Esophagus muscularis mucosa (tissue), 4 donors: Measurements from ENCODE around the gene HOXC12. TPM values are rescaled to one million over a fixed set of nuclear protein-coding genes. Genes with fewer than 3 reads are reported as not detected.

ENCODE experiments used
- DNase-seq: peaks from one replicate; pipeline ENCODE4 v3.0.0-alpha.2; 2017; ENCODE audit errors: extremely low spot score
- H3K27ac ChIP-seq, 4 donors: fragments of 200-600 bp; sonication (generic); replicated peaks in 1 of 4; 1 replicate in 3 of 4; 2 replicates in 1 of 4; pipeline ENCODE4 v1.5.1; 2016 to 2019; ENCODE audit warnings: mild to moderate bottlenecking in 1 of 4
- H3K27me3 ChIP-seq, 4 donors: fragments of 200-600 bp; sonication (generic); one replicate each; pipeline versions ENCODE4 v1.5.1 to v1.6.0; 2016 to 2019
- H3K36me3 ChIP-seq, 4 donors: fragments of 200-600 bp; sonication (generic); one replicate each; pipeline ENCODE4 v1.5.1; 2016 to 2019
- H3K4me1 ChIP-seq, 4 donors: fragments of 200-600 bp; sonication (generic); one replicate each; pipeline ENCODE4 v1.5.1; 2016 to 2019
- H3K4me3 ChIP-seq, 4 donors: fragments of 200-600 bp; sonication (generic); 1 replicate in 2 of 4; 2 replicates in 2 of 4; pipeline ENCODE4 v1.5.1; 2016 to 2019; ENCODE audit warnings: mild to moderate bottlenecking in 4 of 4, moderate library complexity in 1 of 4
- H3K9me3 ChIP-seq, 4 donors: fragments of 200-600 bp; sonication (generic); 1 replicate in 3 of 4; 2 replicates in 1 of 4; pipeline ENCODE4 v1.5.1; 2016 to 2019
- CTCF ChIP-seq, 3 experiments: fragments of 200-600 bp in 2 of 3; fragments of 450-650 bp in 1 of 3; sonication (generic) in 2 of 3; IDR thresholded peaks; one replicate each; pipeline ENCODE4 v1.5.1; 2017 to 2019; ENCODE audit warnings: antibody characterized with exemption in 3 of 3, mild to moderate bottlenecking in 2 of 3, moderate library complexity in 1 of 3
- EP300 ChIP-seq: sonication (generic); formaldehyde crosslinking; IDR thresholded peaks from one replicate; pipeline ENCODE4 v1.6.1; 2017; ENCODE audit warnings: antibody characterized with exemption
- POLR2A ChIP-seq: fragments of 450-650 bp; IDR thresholded peaks from one replicate; pipeline ENCODE4 v1.6.1; 2017; ENCODE audit warnings: antibody characterized with exemption, moderate library complexity, mild to moderate bottlenecking, low read depth
- POLR2AphosphoS5 ChIP-seq, 2 donors: sonication (generic); formaldehyde crosslinking; IDR thresholded peaks; one replicate each; pipeline ENCODE4 v1.6.1; 2017; ENCODE audit warnings: antibody characterized with exemption in 2 of 2
- WGBS: methylation state at CpG from one replicate; pipeline ENCODE4 v1.1.5; 2018; 5-methylcytosine and 5-hydroxymethylcytosine counted together
- intact Hi-C: fragments of 100-400 bp; cut with DNase I; formaldehyde crosslinking; loops from one replicate; pipeline ENCODE4 v1.15.1; 2023
- total RNA-seq, 4 donors: library from RNA; depleted of rRNA; stranded (reverse); fragments of >200 nt; gene quantifications; one replicate each; pipeline versions ENCODE4 v1.1.0 to v1.2.1, GENCODE V29; 2016

HOXC12 gene
- total RNA-seq, 4 donors from 2014 or later = not detected

DNA sequence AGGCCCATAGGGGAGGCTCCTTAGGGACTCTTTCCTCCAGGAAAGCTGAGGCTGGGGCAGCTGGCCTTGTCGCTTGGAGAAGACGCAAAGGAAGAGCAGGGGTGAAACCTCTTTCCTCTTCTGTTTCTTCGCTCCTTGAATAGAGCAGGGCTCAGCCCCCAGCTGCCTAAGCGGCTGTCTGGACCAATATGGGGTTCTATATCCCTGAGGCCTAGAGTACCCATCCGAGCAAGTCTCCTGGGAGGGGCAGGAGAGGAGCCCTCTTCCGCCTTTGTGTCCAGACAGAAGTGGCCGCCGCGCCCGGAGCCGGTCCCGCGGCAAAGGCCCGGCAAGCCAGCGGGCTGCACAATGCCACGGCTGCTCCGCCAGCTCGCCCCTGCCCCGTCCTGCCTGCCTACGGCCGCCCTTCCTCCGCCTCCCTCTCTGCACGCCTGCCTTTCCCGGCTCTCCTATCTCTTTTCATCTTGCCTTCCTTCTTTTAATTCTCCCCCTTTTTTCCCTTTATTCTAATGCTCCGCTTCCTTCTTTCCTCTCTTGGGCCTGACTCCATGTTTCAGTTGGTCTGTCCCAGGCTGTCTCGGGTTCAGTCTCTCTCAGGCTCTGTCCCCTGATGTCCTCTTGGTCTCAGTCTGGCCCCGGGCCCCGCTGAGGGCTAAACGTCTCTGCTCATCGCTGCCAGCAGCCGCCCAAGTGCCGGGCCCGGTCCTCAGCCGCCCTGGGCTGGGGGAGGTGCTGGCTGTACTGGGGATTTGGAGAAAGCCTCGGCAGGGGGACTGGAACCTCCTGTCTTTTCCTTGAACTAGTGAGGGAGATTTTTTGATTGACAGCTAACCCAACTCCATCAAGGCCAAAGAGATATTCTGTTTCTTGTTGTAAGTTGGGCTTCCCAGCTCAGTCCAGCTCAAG, 42.8 kb downstream of the HOXC12 start:
- DNase-seq = no peak
- Histone ChIP-seq H3K9me3 (no peaks in the 10 kb centered on the region), H3K4me3 (no peak overlapping the region), H3K27ac (no peak overlapping the region), H3K27me3 (peaks cover 12 to 100% (median 98%) of the 10 kb centered on the region in 4 donors), H3K4me1 (peaks cover 34 to 61% (median 45%) of the 10 kb centered on the region in 4 donors), H3K36me3 (no peaks in the 10 kb centered on the region)
- intact Hi-C loops = no loop called here
- WGBS = 22% methylated on average over 35 of the region's 35 CpGs
- TF ChIP-seq POLR2AphosphoS5 (IDR thresholded peaks at IDR 0.05) (no peak), POLR2A (no peak), CTCF (IDR thresholded peaks at IDR 0.05) (no peak), EP300 (no peak)

DNA sequence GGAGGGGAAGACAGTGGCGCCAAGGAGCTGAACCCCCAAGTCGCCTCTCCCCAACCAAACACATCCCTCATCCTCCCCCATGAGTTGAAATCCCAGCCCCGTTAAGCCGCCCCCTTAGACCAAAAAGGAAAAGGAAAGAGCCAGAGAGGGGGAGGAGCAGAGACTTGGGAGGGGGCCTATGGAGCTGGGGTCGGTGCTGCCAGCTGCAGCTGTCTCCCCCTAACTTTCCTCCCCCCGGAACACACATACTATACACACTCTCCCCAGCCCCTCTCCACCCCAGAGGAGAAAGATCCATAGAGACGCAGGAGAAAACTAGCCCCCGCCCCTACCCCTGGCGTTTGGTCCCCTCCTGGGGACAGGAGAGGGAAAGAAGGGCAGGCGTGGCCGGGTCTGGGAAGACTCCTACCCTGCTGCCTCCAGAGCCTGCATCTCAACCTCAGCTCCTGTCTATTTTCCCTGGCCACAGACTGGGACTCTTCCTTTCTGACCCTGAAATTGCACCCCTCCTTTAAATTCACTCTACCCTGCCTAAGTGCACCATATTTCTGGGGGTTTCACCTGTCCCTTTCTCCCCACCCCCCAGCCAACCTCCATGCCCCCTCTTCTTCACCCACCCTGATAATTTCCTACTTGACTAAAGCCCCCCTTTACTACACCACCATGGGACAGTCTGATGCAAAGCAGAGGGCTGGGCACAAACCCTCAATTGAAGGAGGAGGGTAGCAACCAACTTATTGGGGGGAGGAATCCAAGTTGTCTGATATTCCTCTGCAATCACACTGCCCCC, 43.6 kb downstream of the HOXC12 start:
- Histone ChIP-seq H3K27me3 (peaks cover 12 to 100% (median 99%) of the 10 kb centered on the region in 4 donors), H3K4me1 (peaks cover 34 to 61% (median 45%) of the 10 kb centered on the region in 4 donors), H3K4me3 (no peak overlapping the region), H3K27ac (no peak overlapping the region), H3K36me3 (no peaks in the 10 kb centered on the region), H3K9me3 (no peaks in the 10 kb centered on the region)
- intact Hi-C loops = no loop called here
- DNase-seq = no peak
- TF ChIP-seq CTCF (IDR thresholded peaks at IDR 0.05) = no peak
- TF ChIP-seq POLR2AphosphoS5 (IDR thresholded peaks at IDR 0.05) = no peak
- TF ChIP-seq POLR2A = no peak
- TF ChIP-seq EP300 = no peak
- 24% methylated on average over 10 of the region's 11 CpGs for WGBS

DNA sequence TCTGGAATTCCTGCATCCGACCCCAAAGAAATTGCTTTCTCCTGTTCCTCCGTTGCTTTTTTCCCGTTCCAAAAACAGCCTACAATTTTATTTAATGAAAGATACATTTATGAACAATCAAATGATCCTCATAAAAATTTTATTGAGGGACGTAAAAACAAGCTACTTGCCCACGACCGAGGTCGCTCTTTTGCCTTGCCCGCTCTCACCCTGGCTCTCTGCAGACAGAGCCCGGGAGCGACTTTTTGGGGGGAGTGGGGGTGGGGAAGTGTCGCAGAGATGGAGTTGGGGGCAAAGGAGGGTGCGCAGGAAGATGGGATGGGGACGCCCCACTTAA, 44.2 kb downstream of the HOXC12 start:
- no peaks in the 10 kb centered on the region for H3K9me3 ChIP-seq
- H3K4me1 ChIP-seq = peaks cover 33 to 58% (median 45%) of the 10 kb centered on the region in 4 donors
- intact Hi-C loops = no loop called here
- no peak overlapping the region for H3K27ac ChIP-seq
- no peak overlapping the region for H3K4me3 ChIP-seq
- H3K27me3 ChIP-seq = peaks cover 12 to 100% (median 99%) of the 10 kb centered on the region in 4 donors
- 9% methylated on average over 12 of the region's 13 CpGs for WGBS
- H3K36me3 ChIP-seq = no peaks in the 10 kb centered on the region
- TF ChIP-seq POLR2A (no peak), EP300 (no peak), CTCF (IDR thresholded peaks at IDR 0.05) (no peak), POLR2AphosphoS5 (IDR thresholded peaks at IDR 0.05) (no peak)
- no peak for DNase-seq

GRCh38 chr12:53999559-54000115, 44.9 kb downstream of the HOXC12 start:
- 4% methylated on average over 33 of the region's 35 CpGs for WGBS
- no peak for DNase-seq
- intact Hi-C loops = no loop called here
- Histone ChIP-seq H3K27me3 (peaks cover 11 to 100% (median 99%) of the 10 kb centered on the region in 4 donors), H3K4me3 (peak overlapping the region; percentile 40 to 54 (median 42)), H3K9me3 (no peaks in the 10 kb centered on the region), H3K27ac (no peak overlapping the region), H3K36me3 (no peaks in the 10 kb centered on the region), H3K4me1 (peaks cover 26 to 50% (median 37%) of the 10 kb centered on the region in 4 donors)
- no peak for TF ChIP-seq CTCF (IDR thresholded peaks at IDR 0.05)
- no peak for TF ChIP-seq POLR2A
